22Rv1 (cell line): Measurements from ENCODE around the gene SHISA5.
A peak's percentile ranks its signal among the peaks of the same experiment; 100 is the strongest.

Experiments used
- H3K27ac ChIP-seq: fragments of 450-650 bp; 2 replicates; pipeline ENCODE4 v1.5.1; 2017
- ZFX ChIP-seq: fragments of 450-650 bp; IDR thresholded peaks from 2 replicates; pipeline ENCODE4 v1.6.1; 2017; ENCODE audit warnings: antibody characterized with exemption, borderline replicate concordance
- TF ChIP-seq, protein P1 (sequence below): fragments of 450-650 bp; IDR thresholded peaks from 2 replicates; pipeline ENCODE4 v1.5.1; 2017; ENCODE audit warnings: mild to moderate bottlenecking

Gene SHISA5

DNA sequence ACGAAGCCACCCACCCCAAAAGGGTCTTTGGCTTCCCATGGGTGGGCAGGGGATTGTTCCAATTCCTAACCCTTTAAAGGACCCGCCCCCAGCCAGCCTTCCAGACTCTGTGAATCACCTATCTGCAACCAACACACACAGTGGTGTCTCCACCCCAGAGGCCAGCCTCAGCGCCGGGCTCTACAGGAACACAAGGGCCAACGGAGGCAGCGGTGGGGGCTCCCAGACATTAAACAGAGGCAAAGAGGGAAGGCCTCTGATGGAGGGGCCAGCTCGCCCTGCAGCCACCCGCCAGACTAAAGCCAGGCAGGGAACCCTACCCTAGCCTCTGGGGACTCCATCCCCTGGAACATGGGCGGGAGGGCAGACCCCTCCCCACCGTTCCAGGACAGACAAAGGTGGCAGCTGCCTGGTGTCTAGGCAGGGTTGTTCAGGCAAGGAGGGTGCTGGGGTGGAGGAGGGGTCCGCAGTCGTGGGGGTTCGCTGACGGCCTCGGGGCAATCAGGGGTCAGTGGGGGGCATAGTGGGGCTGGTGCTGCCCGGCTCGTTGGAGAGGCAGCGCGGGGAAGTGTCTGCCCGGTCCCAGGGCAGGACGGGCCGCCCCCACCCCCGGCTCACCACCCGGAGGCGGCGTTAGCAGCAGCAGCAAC is 448 bp downstream of the SHISA5 start:
- TF ChIP-seq, protein P1, sequence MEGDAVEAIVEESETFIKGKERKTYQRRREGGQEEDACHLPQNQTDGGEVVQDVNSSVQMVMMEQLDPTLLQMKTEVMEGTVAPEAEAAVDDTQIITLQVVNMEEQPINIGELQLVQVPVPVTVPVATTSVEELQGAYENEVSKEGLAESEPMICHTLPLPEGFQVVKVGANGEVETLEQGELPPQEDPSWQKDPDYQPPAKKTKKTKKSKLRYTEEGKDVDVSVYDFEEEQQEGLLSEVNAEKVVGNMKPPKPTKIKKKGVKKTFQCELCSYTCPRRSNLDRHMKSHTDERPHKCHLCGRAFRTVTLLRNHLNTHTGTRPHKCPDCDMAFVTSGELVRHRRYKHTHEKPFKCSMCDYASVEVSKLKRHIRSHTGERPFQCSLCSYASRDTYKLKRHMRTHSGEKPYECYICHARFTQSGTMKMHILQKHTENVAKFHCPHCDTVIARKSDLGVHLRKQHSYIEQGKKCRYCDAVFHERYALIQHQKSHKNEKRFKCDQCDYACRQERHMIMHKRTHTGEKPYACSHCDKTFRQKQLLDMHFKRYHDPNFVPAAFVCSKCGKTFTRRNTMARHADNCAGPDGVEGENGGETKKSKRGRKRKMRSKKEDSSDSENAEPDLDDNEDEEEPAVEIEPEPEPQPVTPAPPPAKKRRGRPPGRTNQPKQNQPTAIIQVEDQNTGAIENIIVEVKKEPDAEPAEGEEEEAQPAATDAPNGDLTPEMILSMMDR, result no peak
- TF ChIP-seq ZFX, result no peak
- H3K27ac ChIP-seq, result peak overlapping the region; percentile 78

DNA sequence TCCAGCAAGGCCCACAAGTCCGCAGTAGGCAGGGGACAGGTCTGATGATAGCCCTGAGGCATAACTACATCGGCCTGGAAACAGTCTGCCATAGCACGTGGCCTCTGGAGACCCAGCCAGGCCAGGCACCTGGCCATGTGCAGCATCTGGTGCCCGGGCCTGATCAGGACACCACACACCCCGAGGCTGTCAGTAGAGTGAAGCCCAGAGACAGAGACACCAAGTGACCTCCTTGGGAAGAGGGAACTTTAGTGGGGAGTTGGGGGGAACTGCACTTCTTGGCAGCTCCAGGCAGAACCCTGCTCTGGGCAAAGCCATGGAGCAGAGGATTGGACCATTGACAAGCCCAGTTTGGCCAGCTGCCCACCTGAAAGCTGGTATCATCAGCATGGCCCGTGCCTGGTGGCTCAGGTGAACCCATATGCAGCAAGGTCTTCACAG is 1.2 kb downstream of the SHISA5 start:
- TF ChIP-seq, protein P1, result no peak
- TF ChIP-seq ZFX, result no peak
- peak overlapping the region; percentile 78 for H3K27ac ChIP-seq

DNA sequence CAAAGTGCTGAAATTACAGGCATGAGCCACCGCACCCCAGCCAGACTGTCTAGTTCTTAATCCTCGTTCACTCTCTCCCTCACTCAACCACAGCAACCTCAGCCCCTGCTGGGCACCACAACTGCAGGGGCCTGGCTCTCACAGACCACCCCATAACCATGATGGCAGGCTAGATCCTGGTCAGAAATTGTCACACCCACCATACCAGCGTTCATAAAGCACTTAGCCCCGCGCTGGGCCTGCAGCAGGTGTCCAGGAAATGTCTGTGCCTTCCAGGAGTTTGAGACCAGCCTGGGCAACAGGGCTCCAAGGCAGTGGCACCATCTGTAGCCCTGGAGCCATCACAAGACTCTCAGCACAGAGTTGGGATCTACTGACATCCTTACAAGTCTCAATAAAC is 1.9 kb downstream of the SHISA5 start:
- TF ChIP-seq, protein P1, result no peak
- no peak for TF ChIP-seq ZFX
- peak overlapping the region; percentile 78 for H3K27ac ChIP-seq

DNA sequence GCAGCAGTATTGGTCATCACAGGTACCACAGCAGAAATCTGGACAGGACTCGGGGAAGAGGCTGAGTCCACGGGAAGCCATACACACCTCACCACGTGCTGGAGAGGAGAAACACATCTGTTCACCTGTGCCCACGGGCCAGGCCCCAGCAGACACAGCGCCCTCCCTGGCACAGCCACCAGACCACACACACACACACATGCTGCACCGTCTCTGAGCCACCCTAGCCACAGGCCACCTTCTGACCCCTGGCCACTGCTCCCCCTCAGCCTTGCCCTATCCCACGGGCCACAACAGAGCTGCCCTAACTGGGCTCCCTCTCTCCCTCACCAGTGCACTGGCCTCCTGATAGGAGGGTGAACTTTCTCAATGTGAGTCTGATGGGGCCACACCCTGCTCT is 2.8 kb downstream of the SHISA5 start:
- no peak overlapping the region for H3K27ac ChIP-seq
- TF ChIP-seq ZFX, result no peak
- TF ChIP-seq, protein P1, result no peak

DNA sequence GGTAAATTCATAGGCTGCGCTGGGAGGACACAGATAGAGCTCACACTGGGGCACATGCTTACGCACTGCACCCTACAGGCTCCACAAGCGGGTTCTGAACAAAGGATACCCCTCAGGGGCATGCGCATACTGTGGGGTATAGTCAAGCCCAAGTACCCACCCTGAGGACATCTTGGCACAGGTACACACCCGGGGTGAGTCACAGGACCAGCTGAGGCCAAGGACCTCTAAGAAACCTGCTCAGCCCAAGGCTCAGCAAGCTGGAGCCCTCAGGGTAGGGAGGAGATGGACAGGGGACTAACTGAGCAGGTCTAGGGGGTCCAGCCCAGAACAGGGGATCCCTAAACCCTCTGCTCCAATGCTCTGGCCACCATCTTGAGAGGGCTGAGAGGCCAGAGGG is 3.3 kb downstream of the SHISA5 start:
- H3K27ac ChIP-seq, result no peak overlapping the region
- TF ChIP-seq, protein P1, result no peak
- no peak for TF ChIP-seq ZFX

DNA sequence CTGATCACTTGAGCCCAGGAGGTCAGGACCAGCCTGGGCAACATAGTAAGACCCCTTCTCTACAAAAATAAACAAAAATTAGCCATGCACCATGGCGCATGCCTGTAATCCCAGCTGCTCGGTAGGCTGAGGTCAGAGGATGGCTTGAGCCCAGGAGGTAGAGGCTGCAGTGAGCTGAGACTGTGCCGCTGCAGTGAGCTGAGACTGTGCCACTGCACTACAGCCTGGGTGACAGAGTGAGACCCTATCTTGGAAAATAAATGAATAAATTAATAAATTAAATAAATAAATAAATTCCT is 10.8 kb downstream of the SHISA5 start:
- no peak for TF ChIP-seq ZFX
- TF ChIP-seq, protein P1, result no peak
- H3K27ac ChIP-seq, result no peak overlapping the region

DNA sequence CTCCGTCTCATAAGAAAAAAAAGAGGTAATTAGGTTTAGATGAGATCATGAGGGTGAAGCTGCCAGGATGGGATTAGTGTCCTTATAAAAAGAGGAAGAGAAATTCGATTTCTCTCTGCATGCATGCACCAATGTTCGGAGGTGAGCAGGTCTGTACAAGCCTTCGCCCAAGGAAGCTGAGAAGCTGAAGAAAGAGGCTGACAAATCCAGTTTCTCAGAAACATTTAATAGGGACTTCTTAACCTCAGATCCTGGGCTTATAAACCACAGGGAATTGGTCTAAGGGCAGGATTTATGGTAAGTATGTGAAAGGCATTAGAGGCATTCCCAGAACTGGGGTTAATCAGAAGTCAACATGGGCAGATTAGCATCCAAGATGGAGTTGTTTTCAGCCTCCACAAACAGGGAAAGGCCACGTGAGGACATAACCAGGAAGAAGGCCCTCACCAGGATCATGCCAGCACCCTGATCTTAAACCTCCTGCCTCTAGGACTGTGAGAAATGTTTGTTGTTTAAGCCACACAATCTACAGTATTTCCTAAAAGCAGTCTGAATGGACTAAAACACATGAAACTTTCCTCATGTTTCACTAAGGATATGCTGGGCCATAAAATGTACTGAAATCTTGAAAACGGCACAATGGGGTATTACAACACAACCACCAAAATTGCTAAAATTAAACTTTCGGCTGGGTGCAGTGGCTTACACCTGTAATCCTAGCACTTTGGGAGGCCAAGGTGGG is 11.3 kb downstream of the SHISA5 start:
- H3K27ac ChIP-seq, result no peak overlapping the region
- TF ChIP-seq, protein P1, result no peak
- no peak for TF ChIP-seq ZFX
